Lung (tissue), 12 donors: ENCODE results near the gene SRSF9. TPM values are rescaled to one million over a fixed set of nuclear protein-coding genes. Genes with fewer than 3 reads are reported as not detected.
"Not testable (repeated sequence)": the region's sequence is repeated elsewhere in the genome, so short reads cannot be mapped to it uniquely, and the experiment has no call there.

Experiments used
- ATAC-seq: fragments of 200-7000 bp; cut with Tn5 transposase; one replicate; pipeline ENCODE4 v1.9.1; 2020; ENCODE audit warnings: moderate number of reproducible peaks; ENCODE audit not compliant: insufficient read depth, low FRiP score
- DNase-seq, 3 donors: peaks; one replicate each; pipeline ENCODE4 v3.0.0-alpha.2; 2013 to 2017
- H3K27ac ChIP-seq, 2 donors: one replicate each; pipeline ENCODE4 v1.5.1; 2013; ENCODE audit warnings: mild to moderate bottlenecking in 2 of 2, moderate library complexity in 2 of 2, control low read depth in 1 of 2, inconsistent platforms in 1 of 2, low read depth in 1 of 2, low read length in 1 of 2
- H3K27me3 ChIP-seq, 3 donors: one replicate each; pipeline ENCODE4 v1.5.1; 2013; ENCODE audit warnings: low read length in 2 of 3; ENCODE audit not compliant: control insufficient read depth in 3 of 3, insufficient read depth in 3 of 3
- H3K36me3 ChIP-seq, 4 donors: one replicate each; pipeline ENCODE4 v1.5.1; 2013; ENCODE audit warnings: low read length in 4 of 4, mild to moderate bottlenecking in 1 of 4, moderate library complexity in 1 of 4; ENCODE audit not compliant: control insufficient read depth in 4 of 4, insufficient read depth in 4 of 4
- H3K4me1 ChIP-seq, 5 donors: one replicate each; pipeline ENCODE4 v1.5.1; 2013; ENCODE audit warnings: low read length in 5 of 5, mild to moderate bottlenecking in 2 of 5, moderate library complexity in 1 of 5; ENCODE audit not compliant: control insufficient read depth in 5 of 5, insufficient read depth in 5 of 5
- H3K4me3 ChIP-seq: one replicate; pipeline ENCODE4 v1.5.1; 2013; ENCODE audit warnings: mild to moderate bottlenecking, control low read depth, moderate library complexity
- H3K9ac ChIP-seq, 2 donors: one replicate each; pipeline ENCODE4 v1.5.1; 2013; ENCODE audit warnings: low read length in 2 of 2, control low read depth in 1 of 2; ENCODE audit not compliant: insufficient read depth in 1 of 2
- H3K9me3 ChIP-seq, 4 donors: one replicate each; pipeline ENCODE4 v1.5.1; 2013; ENCODE audit warnings: low read length in 3 of 4, mild to moderate bottlenecking in 1 of 4, moderate library complexity in 1 of 4; ENCODE audit not compliant: control insufficient read depth in 4 of 4, insufficient read depth in 3 of 4
- WGBS, 2 donors: extraction: QIAGEN DNeasy Blood & Tissue Kit; methylation state at CpG; one replicate each; pipeline ENCODE4 v1.1.7; 2013; 5-methylcytosine and 5-hydroxymethylcytosine counted together
- polyA plus RNA-seq, 2 donors: library from polyadenylated mRNA; stranded (reverse); fragments of 200-250 nt; gene quantifications; one replicate each; pipeline ENCODE4 v1.2.1, GENCODE V29; 2013
- total RNA-seq, 2 donors: library from RNA; depleted of rRNA in 1 of 2; stranded (reverse); fragments of >200 nt in 1 of 2; gene quantifications; one replicate each; pipeline ENCODE4 v1.2.1, GENCODE V29; 2014 to 2021
- TF ChIP-seq, protein P1 (sequence below): IDR thresholded peaks from 2 replicates; pipeline ENCODE4 v1.5.1; 2012; ENCODE audit warnings: mild to moderate bottlenecking; ENCODE audit errors: control extremely low read depth, extremely low read depth
- donor health status: control.
- donor health status: control.
- donor health status: Bipolar disorder and iron deficiency.
- donor health status: healthy.
- donor health status: DM: yes; HTN: yes; CAD: no.

Gene SRSF9
- total and polyA plus RNA-seq, 4 donors: 76.6 to 128 (median 113) TPM

DNA sequence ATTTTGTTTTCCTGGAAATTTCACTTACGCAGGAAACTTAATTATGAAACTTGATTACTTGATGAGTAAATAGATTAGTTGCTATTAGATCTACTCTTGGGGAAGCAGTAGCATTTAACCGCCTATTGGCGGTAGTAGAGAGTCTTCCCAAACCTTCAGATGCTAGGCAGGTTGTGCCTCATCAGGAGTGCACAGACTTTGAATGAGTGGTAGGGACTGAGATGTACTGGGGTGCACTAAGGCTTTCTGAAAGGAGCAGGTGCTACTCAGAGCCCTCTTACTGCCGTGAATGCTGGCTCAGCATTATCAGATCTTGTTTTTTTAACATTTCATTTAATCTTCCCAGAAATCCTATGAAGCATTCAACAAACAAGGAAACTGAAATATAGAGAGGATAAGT is 15.6 kb downstream of the SRSF9 start:
- Histone ChIP-seq H3K4me3 (no peak overlapping the region), H3K9me3 (no peaks in the 10 kb centered on the region), H3K27ac (no peak overlapping the region), H3K4me1 (no peaks in the 10 kb centered on the region), H3K36me3 (peaks cover 14 to 40% (median 21%) of the 10 kb centered on the region in 4 donors), H3K27me3 (no peaks in the 10 kb centered on the region), H3K9ac (no peak overlapping the region)
- ATAC-seq (no peak), DNase-seq (no peak)
- WGBS, 2 donors: 75 to 76% methylated on average over 4 of the region's 4 CpGs
- TF ChIP-seq, protein P1, sequence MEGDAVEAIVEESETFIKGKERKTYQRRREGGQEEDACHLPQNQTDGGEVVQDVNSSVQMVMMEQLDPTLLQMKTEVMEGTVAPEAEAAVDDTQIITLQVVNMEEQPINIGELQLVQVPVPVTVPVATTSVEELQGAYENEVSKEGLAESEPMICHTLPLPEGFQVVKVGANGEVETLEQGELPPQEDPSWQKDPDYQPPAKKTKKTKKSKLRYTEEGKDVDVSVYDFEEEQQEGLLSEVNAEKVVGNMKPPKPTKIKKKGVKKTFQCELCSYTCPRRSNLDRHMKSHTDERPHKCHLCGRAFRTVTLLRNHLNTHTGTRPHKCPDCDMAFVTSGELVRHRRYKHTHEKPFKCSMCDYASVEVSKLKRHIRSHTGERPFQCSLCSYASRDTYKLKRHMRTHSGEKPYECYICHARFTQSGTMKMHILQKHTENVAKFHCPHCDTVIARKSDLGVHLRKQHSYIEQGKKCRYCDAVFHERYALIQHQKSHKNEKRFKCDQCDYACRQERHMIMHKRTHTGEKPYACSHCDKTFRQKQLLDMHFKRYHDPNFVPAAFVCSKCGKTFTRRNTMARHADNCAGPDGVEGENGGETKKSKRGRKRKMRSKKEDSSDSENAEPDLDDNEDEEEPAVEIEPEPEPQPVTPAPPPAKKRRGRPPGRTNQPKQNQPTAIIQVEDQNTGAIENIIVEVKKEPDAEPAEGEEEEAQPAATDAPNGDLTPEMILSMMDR: no peak

DNA sequence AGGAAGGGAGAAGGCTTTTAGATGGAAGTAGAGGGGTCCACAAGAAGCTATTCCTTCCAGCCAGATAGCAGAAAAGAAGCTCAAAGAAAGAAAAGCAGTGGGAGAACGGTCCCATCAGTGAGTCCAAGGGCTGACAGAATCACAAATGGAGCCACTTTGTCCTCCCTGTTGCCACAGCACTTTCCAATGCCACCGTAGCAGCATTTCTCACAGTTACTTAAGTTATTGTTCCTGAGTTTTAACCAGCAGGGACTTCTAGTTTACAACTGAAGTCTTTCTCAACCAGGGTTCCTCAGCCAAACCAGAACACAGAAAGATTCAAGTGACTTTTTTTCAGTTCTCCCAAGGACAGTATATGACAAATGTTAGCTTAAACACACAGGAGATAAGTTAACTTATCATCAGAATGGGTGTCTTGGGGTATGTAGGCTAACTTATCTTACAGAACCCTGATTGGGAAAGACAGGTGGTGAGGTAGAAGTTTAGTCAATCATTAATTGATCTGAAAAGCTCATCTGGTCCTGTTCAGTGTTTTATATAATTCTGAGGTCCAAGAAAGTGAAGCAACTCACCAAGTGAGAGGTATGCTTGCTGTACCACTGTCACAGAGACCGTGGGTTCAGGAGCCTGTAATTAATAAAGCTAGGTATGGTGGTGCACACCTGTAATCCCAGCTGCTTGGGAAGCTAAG is 16.3 kb downstream of the SRSF9 start:
- TF ChIP-seq, protein P1: no peak
- Histone ChIP-seq H3K27me3 (no peaks in the 10 kb centered on the region), H3K27ac (no peak overlapping the region), H3K4me3 (no peak overlapping the region), H3K9ac (no peak overlapping the region), H3K4me1 (peaks cover 0 to 1% (median 0%) of the 10 kb centered on the region in 5 donors), H3K36me3 (peaks cover 10 to 35% (median 18%) of the 10 kb centered on the region in 4 donors), H3K9me3 (no peaks in the 10 kb centered on the region)
- DNase-seq (no peak), ATAC-seq (no peak)
- WGBS, 2 donors: 93 to 95% methylated on average over 3 of the region's 3 CpGs

DNA sequence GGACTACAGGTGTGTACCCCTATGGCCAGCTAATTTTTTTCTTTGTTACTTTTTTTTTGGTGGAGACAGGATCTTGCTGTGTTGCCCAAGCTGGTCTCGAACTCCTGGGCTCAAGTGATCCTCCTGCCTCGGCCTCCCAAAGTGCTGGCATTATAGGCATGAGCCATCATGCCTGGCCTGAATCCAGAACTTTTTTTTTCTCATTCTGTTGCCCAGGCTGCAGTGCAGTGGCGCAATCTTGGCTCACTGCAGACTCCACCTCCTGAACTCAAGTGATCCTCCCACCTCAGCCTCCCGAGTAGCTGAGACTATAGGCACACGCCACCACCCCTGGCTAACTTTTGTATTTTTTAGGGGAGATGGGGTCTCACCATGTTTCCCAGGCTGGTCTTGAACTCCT is 17.0 kb downstream of the SRSF9 start:
- H3K27me3 ChIP-seq, H3K27ac ChIP-seq, H3K9me3 ChIP-seq, H3K4me3 ChIP-seq, H3K9ac ChIP-seq, DNase-seq, ATAC-seq, H3K4me1 ChIP-seq: not testable (repeated sequence)
- H3K36me3 ChIP-seq: peaks cover 9 to 36% (median 19%) of the 10 kb centered on the region in 4 donors
- WGBS, 2 donors: 83 to 90% methylated on average over 5 of the region's 5 CpGs

DNA sequence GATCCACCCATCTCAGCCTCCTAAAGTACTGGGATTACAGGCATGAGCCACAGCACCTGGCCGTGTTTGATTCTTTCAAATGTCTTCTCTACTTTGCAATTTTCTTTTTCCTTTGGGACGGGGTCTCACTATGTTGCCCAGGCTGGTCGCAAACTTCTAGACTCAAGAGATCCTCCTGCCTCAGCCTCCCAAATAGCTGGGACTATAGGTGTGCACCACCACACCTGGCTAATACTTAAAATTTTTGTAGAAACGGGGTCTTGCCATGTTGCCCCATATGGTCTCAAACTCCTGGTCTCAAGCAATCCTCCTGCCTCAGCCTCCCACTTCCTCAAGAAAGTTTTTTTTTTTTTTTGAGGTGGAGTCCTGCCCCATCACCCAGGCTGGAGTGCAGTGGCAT is 21.6 kb downstream of the SRSF9 start:
- H3K9ac ChIP-seq: no peak overlapping the region
- no peak overlapping the region for H3K4me3 ChIP-seq
- H3K4me1 ChIP-seq: peaks cover 0 to 16% (median 9%) of the 10 kb centered on the region in 5 donors
- WGBS, 2 donors: 97 to 98% methylated on average over 4 of the region's 4 CpGs
- ATAC-seq (no peak), DNase-seq (no peak)
- H3K9me3 ChIP-seq: no peaks in the 10 kb centered on the region
- H3K36me3 ChIP-seq: peaks cover 9 to 27% (median 13%) of the 10 kb centered on the region in 4 donors
- no peak overlapping the region for H3K27ac ChIP-seq
- TF ChIP-seq, protein P1: no peak
- H3K27me3 ChIP-seq: no peaks in the 10 kb centered on the region

DNA sequence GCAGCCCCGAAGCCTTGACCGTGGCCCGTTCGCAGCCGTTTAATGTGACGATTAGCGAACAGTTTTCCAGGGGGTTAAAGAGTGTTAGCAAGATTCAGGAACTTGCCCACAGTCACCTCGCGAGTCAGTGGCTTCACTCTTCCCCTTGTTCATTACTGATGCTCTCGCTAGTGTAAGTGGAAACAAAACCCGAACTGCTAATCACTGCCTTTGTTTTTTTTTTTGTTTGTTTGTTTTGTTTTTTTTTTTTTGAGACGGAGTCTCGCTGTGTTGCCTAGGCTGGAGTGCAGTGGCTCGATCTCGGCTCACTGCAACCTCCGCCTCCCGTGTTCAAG is 22.7 kb downstream of the SRSF9 start:
- not testable (repeated sequence) for H3K9me3 ChIP-seq, H3K27me3 ChIP-seq, DNase-seq, ATAC-seq
- peak overlapping the region; percentile 89 to 96 for H3K27ac ChIP-seq
- peak overlapping the region; percentile 99 for H3K4me3 ChIP-seq
- peaks cover 9 to 27% (median 11%) of the 10 kb centered on the region in 4 donors for H3K36me3 ChIP-seq
- peak overlapping the region; percentile 67 to 95 for H3K9ac ChIP-seq
- WGBS, 2 donors: 5 to 7% methylated on average over 17 of the region's 17 CpGs
- H3K4me1 ChIP-seq: peaks cover 0 to 16% (median 9%) of the 10 kb centered on the region in 5 donors
